Measurements from ENCODE around the gene TSHZ2. TPM values are rescaled to one million over a fixed set of nuclear protein-coding genes. Genes with fewer than 3 reads are reported as not detected.

Gene TSHZ2
- total RNA-seq, 1 experiment from 2014 or later, result 0.07 TPM

- no peaks in the 10 kb centered on the region for H3K79me2 ChIP-seq (ENCODE audit: insufficient read depth, low read length)
- no peak overlapping the region for H2BK20ac ChIP-seq (ENCODE audit: low read depth, low read length, poor library complexity, severe bottlenecking)
- no peak overlapping the region for H3K4ac ChIP-seq (ENCODE audit: low read depth, low read length)
- no peak overlapping the region for H4K8ac ChIP-seq (replicated peaks; ENCODE audit: insufficient read length, low read depth, low read length)
- H3K9ac ChIP-seq (ENCODE audit: extremely low read depth, insufficient read length, low read length), result no peak overlapping the region
- no peak overlapping the region for H4K5ac ChIP-seq (ENCODE audit: insufficient read length, low read depth, low read length)
- no peak overlapping the region for H2BK120ac ChIP-seq (ENCODE audit: low read depth, low read length, poor library complexity, severe bottlenecking)
- Mint-ChIP-seq H3K27ac (no peak overlapping the region; a peak in 1 of 7 replicates), H3K27me3 (ENCODE audit: low read depth) (no peaks in the 10 kb centered on the region; the same call in 1 of the 2 replicates), H3K9me3 (peaks cover 0 to 3% of the 10 kb centered on the region in 2 experiments; a peak in 2 of 5 replicates), H3K36me3 (ENCODE audit: insufficient read depth in 1 of 3, low read depth in 3 of 3) (no peaks in the 10 kb centered on the region), H3K4me3 (no peak overlapping the region), H3K4me1 (peaks cover 10 to 12% of the 10 kb centered on the region in 2 experiments)
- H3K23ac ChIP-seq (ENCODE audit: insufficient read length, low read depth, low read length), result no peak overlapping the region
- no peaks in the 10 kb centered on the region for H3K27me3 ChIP-seq (ENCODE audit: insufficient read depth, low read length)
- no peaks in the 10 kb centered on the region; the same call in 1 of the 2 replicates for H3K4me1 ChIP-seq (ENCODE audit: insufficient read depth, low read length)
- H3T11ph ChIP-seq (ENCODE audit: low read length), result no peak overlapping the region
- WGBS (ENCODE audit: extremely low coverage, insufficient read length, low lambda C conversion rate), result no CpG with 5 or more reads among the region's 2 CpGs
- no peak overlapping the region for H3K18ac ChIP-seq (ENCODE audit: insufficient read length, low read depth, low read length)
- no peaks in the 10 kb centered on the region for H3K23me2 ChIP-seq (ENCODE audit: insufficient read length, low read depth, low read length, poor library complexity, severe bottlenecking)
- no peaks in the 10 kb centered on the region for H3K9me3 ChIP-seq (ENCODE audit: control insufficient read depth, low read depth, low read length)
- no peaks in the 10 kb centered on the region for H3K79me1 ChIP-seq (ENCODE audit: insufficient read depth, low read depth, low read length, poor library complexity, severe bottlenecking)
- no peak for DNase-seq
- H4K91ac ChIP-seq (ENCODE audit: insufficient read length, low read depth, low read length), result no peak overlapping the region
- H2BK15ac ChIP-seq (ENCODE audit: low read depth, low read length), result no peak overlapping the region
- no peak overlapping the region for H2BK5ac ChIP-seq (ENCODE audit: insufficient read length, low read length)
- H2AFZ ChIP-seq (ENCODE audit: low read length), result no peak overlapping the region
- H4K20me1 ChIP-seq (ENCODE audit: control insufficient read depth, insufficient read depth, insufficient read length), result no peaks in the 10 kb centered on the region
- H3K27ac ChIP-seq (ENCODE audit: insufficient read length, low read depth, low read length), result no peak overlapping the region
- TF ChIP-seq, protein P1, sequence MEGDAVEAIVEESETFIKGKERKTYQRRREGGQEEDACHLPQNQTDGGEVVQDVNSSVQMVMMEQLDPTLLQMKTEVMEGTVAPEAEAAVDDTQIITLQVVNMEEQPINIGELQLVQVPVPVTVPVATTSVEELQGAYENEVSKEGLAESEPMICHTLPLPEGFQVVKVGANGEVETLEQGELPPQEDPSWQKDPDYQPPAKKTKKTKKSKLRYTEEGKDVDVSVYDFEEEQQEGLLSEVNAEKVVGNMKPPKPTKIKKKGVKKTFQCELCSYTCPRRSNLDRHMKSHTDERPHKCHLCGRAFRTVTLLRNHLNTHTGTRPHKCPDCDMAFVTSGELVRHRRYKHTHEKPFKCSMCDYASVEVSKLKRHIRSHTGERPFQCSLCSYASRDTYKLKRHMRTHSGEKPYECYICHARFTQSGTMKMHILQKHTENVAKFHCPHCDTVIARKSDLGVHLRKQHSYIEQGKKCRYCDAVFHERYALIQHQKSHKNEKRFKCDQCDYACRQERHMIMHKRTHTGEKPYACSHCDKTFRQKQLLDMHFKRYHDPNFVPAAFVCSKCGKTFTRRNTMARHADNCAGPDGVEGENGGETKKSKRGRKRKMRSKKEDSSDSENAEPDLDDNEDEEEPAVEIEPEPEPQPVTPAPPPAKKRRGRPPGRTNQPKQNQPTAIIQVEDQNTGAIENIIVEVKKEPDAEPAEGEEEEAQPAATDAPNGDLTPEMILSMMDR (conservative IDR thresholded peaks at IDR 0.05), result no peak
- no peak overlapping the region for H2BK12ac ChIP-seq (ENCODE audit: insufficient read length, low read depth, low read length)
- H3K14ac ChIP-seq (ENCODE audit: insufficient read depth, low read length), result no peak overlapping the region
- no peak overlapping the region for H3K56ac ChIP-seq (ENCODE audit: insufficient read length, low read depth, low read length)
- H3K4me2 ChIP-seq (ENCODE audit: insufficient read depth, insufficient read length, low read length), result no peak overlapping the region
- H2AK5ac ChIP-seq (ENCODE audit: insufficient read length, low read length), result no peak overlapping the region
Measured at GRCh38 chr20:53427951-53428350, 455.8 kb downstream of the TSHZ2 start.

Measured in H9 (cell line).